Loucy (cell line): Measurements from ENCODE around the gene SMTNL2.

Experiments used
- EZH2phosphoT487 ChIP-seq: fragments of 200-600 bp; IDR thresholded peaks from 2 replicates; pipeline ENCODE4 v1.6.1; 2018; ENCODE audit warnings: antibody characterized with exemption, mild to moderate bottlenecking, moderate library complexity, borderline replicate concordance
- TF ChIP-seq, protein P1 (sequence below): fragments of 200-600 bp; sonication (generic); conservative IDR thresholded peaks from 2 replicates; pipeline ENCODE4 v1.5.1; 2014; ENCODE audit warnings: mild to moderate bottlenecking, antibody characterized with exemption, low read length

DNA sequence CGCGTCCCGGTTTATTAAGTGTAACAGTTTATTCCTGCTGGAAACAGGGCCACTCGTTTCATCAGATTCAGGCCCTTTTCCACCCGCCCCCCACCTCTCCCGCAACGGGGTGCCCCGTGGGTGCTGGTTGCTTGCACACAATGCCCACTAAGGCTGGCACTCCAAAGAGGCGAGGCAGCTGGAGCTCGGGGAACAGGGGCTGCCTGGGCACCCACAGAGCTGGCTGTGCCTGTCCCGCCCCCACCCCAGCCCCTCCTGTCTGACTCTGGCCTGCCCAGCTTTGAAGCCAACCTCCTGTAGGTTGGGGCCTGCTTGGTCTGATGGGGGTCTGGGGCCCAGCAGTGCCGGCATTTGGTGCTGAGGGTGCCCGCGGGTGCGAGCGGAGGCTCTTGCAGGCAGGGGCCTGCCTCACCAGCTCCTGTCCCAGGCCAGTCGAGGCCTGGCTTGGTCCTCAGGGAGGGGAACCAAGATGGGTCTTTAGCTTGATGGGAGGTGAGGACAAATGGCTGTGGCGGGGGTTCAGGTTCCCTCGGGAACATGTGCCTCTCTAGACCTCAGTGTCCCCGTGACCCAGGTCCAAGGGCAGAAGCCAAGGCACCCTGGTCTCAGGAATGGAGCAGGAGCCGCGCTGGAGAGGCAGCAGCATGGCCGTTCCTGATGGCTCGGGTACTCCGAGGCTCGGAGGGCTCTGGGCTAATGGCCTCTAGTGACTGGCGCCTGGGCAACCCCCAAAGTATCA is 49.2 kb upstream of the SMTNL2 start:
- TF ChIP-seq, protein P1, sequence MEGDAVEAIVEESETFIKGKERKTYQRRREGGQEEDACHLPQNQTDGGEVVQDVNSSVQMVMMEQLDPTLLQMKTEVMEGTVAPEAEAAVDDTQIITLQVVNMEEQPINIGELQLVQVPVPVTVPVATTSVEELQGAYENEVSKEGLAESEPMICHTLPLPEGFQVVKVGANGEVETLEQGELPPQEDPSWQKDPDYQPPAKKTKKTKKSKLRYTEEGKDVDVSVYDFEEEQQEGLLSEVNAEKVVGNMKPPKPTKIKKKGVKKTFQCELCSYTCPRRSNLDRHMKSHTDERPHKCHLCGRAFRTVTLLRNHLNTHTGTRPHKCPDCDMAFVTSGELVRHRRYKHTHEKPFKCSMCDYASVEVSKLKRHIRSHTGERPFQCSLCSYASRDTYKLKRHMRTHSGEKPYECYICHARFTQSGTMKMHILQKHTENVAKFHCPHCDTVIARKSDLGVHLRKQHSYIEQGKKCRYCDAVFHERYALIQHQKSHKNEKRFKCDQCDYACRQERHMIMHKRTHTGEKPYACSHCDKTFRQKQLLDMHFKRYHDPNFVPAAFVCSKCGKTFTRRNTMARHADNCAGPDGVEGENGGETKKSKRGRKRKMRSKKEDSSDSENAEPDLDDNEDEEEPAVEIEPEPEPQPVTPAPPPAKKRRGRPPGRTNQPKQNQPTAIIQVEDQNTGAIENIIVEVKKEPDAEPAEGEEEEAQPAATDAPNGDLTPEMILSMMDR: no peak
- TF ChIP-seq EZH2phosphoT487: no peak
